K562 (cell line): ENCODE measurements around the gene RDH16.

Source experiments
- BRF2 ChIP-seq: IDR thresholded peaks from 3 replicates; pipeline ENCODE4 v1.6.1; 2011; ENCODE audit warnings: borderline replicate concordance, mild to moderate bottlenecking; ENCODE audit not compliant: insufficient read length, insufficient read depth
- U2AF2 ChIP-seq: fragments of 200-400 bp; formaldehyde crosslinking; optimal IDR thresholded peaks from 2 replicates; pipeline ENCODE3; 2017; ENCODE audit warnings: low read depth, mild to moderate bottlenecking, low read length
- USF2 ChIP-seq: sonication (generic); formaldehyde crosslinking; IDR thresholded peaks from 2 replicates; pipeline ENCODE4 v1.5.0; 2020; ENCODE audit warnings: missing genetic modification reagents
- TF ChIP-seq, protein P1 (sequence below), 3 experiments: IDR thresholded peaks in 2 of 3; conservative IDR thresholded peaks in 1 of 3; 2 replicates each; pipeline ENCODE4 v1.5.1; 2011 to 2012; ENCODE audit warnings: low read length in 3 of 3, mild to moderate bottlenecking in 3 of 3, control low read depth in 2 of 3, improper control_type of control experiment in 1 of 3, inconsistent platforms in 1 of 3, low read depth in 1 of 3, mixed read lengths in 1 of 3, moderate library complexity in 1 of 3; ENCODE audit not compliant: insufficient read depth in 2 of 3
- TF ChIP-seq, protein P2 (sequence below): fragments of 450-650 bp; formaldehyde crosslinking; IDR thresholded peaks from 2 replicates; pipeline ENCODE4 v1.4.0; 2022; ENCODE audit warnings: missing genetic modification characterization

DNA sequence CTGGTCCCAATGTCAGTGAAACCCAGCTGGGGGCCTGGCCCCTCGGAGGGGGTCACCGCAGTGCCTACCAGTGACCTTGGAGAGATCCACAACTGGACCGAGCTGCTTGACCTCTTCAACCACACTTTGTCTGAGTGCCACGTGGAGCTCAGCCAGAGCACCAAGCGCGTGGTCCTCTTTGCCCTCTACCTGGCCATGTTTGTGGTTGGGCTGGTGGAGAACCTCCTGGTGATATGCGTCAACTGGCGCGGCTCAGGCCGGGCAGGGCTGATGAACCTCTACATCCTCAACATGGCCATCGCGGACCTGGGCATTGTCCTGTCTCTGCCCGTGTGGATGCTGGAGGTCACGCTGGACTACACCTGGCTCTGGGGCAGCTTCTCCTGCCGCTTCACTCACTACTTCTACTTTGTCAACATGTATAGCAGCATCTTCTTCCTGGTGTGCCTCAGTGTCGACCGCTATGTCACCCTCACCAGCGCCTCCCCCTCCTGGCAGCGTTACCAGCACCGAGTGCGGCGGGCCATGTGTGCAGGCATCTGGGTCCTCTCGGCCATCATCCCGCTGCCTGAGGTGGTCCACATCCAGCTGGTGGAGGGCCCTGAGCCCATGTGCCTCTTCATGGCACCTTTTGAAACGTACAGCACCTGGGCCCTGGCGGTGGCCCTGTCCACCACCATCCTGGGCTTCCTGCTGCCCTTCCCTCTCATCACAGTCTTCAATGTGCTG lies 38.0 kb upstream of the RDH16 start:
- TF ChIP-seq USF2 (CRISPR knock-in tag) (no peak), U2AF2 (no peak), BRF2 (no peak)
- TF ChIP-seq, protein P1, sequence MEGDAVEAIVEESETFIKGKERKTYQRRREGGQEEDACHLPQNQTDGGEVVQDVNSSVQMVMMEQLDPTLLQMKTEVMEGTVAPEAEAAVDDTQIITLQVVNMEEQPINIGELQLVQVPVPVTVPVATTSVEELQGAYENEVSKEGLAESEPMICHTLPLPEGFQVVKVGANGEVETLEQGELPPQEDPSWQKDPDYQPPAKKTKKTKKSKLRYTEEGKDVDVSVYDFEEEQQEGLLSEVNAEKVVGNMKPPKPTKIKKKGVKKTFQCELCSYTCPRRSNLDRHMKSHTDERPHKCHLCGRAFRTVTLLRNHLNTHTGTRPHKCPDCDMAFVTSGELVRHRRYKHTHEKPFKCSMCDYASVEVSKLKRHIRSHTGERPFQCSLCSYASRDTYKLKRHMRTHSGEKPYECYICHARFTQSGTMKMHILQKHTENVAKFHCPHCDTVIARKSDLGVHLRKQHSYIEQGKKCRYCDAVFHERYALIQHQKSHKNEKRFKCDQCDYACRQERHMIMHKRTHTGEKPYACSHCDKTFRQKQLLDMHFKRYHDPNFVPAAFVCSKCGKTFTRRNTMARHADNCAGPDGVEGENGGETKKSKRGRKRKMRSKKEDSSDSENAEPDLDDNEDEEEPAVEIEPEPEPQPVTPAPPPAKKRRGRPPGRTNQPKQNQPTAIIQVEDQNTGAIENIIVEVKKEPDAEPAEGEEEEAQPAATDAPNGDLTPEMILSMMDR (IDR thresholded peaks at IDR 0.05 in 2 of 3, conservative IDR thresholded peaks at IDR 0.05 in 1 of 3; ENCODE audit: insufficient read depth in 2 of 3, low read depth in 1 of 3, low read length in 3 of 3) = no peak
- TF ChIP-seq, protein P2, sequence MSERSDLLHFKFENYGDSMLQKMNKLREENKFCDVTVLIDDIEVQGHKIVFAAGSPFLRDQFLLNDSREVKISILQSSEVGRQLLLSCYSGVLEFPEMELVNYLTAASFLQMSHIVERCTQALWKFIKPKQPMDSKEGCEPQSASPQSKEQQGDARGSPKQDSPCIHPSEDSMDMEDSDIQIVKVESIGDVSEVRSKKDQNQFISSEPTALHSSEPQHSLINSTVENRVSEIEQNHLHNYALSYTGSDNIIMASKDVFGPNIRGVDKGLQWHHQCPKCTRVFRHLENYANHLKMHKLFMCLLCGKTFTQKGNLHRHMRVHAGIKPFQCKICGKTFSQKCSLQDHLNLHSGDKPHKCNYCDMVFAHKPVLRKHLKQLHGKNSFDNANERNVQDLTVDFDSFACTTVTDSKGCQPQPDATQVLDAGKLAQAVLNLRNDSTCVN (CRISPR knock-in tag) = no peak
